IMR-90 (cell line): ENCODE measurements around the gene NUPR1. TPM values are rescaled to one million over a fixed set of nuclear protein-coding genes. Genes with fewer than 3 reads are reported as not detected.

ENCODE experiments used
- ATAC-seq: fragments of 200-7000 bp; cut with Tn5 transposase; 2 replicates; pipeline ENCODE4 v1.9.1; 2020; ENCODE audit warnings: low read depth, mild to moderate bottlenecking, moderate library complexity
- BruUV-seq: library from RNA; stranded (reverse); fragments of 400-500 nt; replicated peaks from 2 replicates; lab custom pipeline; 2021; lab: Mats Ljungman, UMichigan
- CTCF ChIA-PET: fragments of 300-600 bp; formaldehyde crosslinking; extraction: SDS; loops from one replicate; lab custom pipeline; 2021; ENCODE audit warnings: antibody characterized with exemption; lab: Yijun Ruan, JAX
- POLR2A ChIA-PET: fragments of 300-600 bp; sonication (Branson Sonifier 250); formaldehyde crosslinking; loops from one replicate; lab custom pipeline; 2022; ENCODE audit warnings: antibody characterized with exemption; ENCODE audit not compliant: unreplicated experiment; lab: Charles Lee
- DNase-seq: peaks from one replicate; pipeline ENCODE4 v3.0.0; 2013
- H2AFZ ChIP-seq: replicated peaks from 2 replicates; pipeline ENCODE3; 2013; ENCODE audit warnings: low read length, mild to moderate bottlenecking; ENCODE audit not compliant: poor library complexity
- H2AK5ac ChIP-seq: 2 replicates; pipeline ENCODE4 v1.6.1; 2013; ENCODE audit warnings: low read depth, low read length, inconsistent platforms
- H2AK9ac ChIP-seq: replicated peaks from 2 replicates; pipeline ENCODE3; 2013; ENCODE audit warnings: mild to moderate bottlenecking, low read depth, low read length, moderate library complexity; ENCODE audit not compliant: poor library complexity
- H2BK120ac ChIP-seq: 2 replicates; pipeline ENCODE4 v1.6.1; 2013; ENCODE audit warnings: low read depth, low read length, inconsistent platforms
- H2BK15ac ChIP-seq: 3 replicates; pipeline ENCODE4 v1.6.1; 2013; ENCODE audit warnings: low read depth, low read length, inconsistent platforms
- H2BK20ac ChIP-seq: 2 replicates; pipeline ENCODE4 v1.6.1; 2013; ENCODE audit warnings: low read depth, mild to moderate bottlenecking, inconsistent platforms, low read length, moderate library complexity
- H2BK5ac ChIP-seq: 2 replicates; pipeline ENCODE4 v1.6.1; 2013; ENCODE audit warnings: mild to moderate bottlenecking, low read depth, low read length, inconsistent platforms; ENCODE audit not compliant: poor library complexity, severe bottlenecking
- H3K14ac ChIP-seq: replicated peaks from 2 replicates; pipeline ENCODE4 v1.6.1; 2013; ENCODE audit warnings: low read depth, low read length, inconsistent platforms
- H3K18ac ChIP-seq: 2 replicates; pipeline ENCODE4 v1.6.1; 2013; ENCODE audit warnings: low read depth, low read length, control low read depth
- H3K23ac ChIP-seq: 2 replicates; pipeline ENCODE4 v1.6.1; 2013; ENCODE audit warnings: low read depth, low read length, inconsistent platforms
- H3K27ac ChIP-seq: 2 replicates; pipeline ENCODE4 v1.5.1; 2013; ENCODE audit warnings: mild to moderate bottlenecking, control low read depth, low read length; ENCODE audit not compliant: insufficient read depth
- H3K27me3 ChIP-seq: 2 replicates; pipeline ENCODE4 v1.6.1; 2013; ENCODE audit warnings: low read length; ENCODE audit not compliant: control insufficient read depth, insufficient read depth
- H3K36me3 ChIP-seq: 2 replicates; pipeline ENCODE4 v1.6.1; 2013; ENCODE audit warnings: low read length, mixed read lengths; ENCODE audit not compliant: control insufficient read depth, insufficient read depth
- H3K4ac ChIP-seq: 2 replicates; pipeline ENCODE4 v1.6.1; 2013; ENCODE audit warnings: low read depth, low read length, inconsistent platforms
- H3K4me1 ChIP-seq: 2 replicates; pipeline ENCODE4 v1.6.1; 2013; ENCODE audit warnings: low read length, mixed read lengths; ENCODE audit not compliant: control insufficient read depth, insufficient read depth
- H3K4me2 ChIP-seq: 2 replicates; pipeline ENCODE4 v1.6.1; 2013; ENCODE audit warnings: low read depth, mild to moderate bottlenecking, control low read depth, low read length, moderate library complexity
- H3K4me3 ChIP-seq: 2 replicates; pipeline ENCODE4 v1.5.1; 2013; ENCODE audit warnings: low read depth, mild to moderate bottlenecking, control low read depth, low read length, moderate library complexity; ENCODE audit not compliant: insufficient read depth
- H3K56ac ChIP-seq: 2 replicates; pipeline ENCODE4 v1.6.1; 2013; ENCODE audit warnings: low read length, inconsistent platforms; ENCODE audit not compliant: insufficient read depth; ENCODE audit errors: extremely low read depth
- H3K79me1 ChIP-seq, 2 experiments: 2 replicates each; pipeline ENCODE4 v1.6.1; 2013; ENCODE audit warnings: low read length in 2 of 2, inconsistent platforms in 1 of 2, low read depth in 1 of 2
- H3K9ac ChIP-seq: 2 replicates; pipeline ENCODE4 v1.6.1; 2013; ENCODE audit warnings: low read depth, low read length, control low read depth
- H3K9me1 ChIP-seq: 2 replicates; pipeline ENCODE4 v1.6.1; 2013; ENCODE audit warnings: low read length, inconsistent platforms; ENCODE audit not compliant: insufficient read depth
- H3K9me3 ChIP-seq: 2 replicates; pipeline ENCODE4 v1.6.1; 2013; ENCODE audit warnings: low read length; ENCODE audit not compliant: control insufficient read depth, insufficient read depth
- H4K20me1 ChIP-seq: 2 replicates; pipeline ENCODE4 v1.6.1; 2013; ENCODE audit warnings: low read length, inconsistent platforms; ENCODE audit not compliant: insufficient read depth
- H4K5ac ChIP-seq: 2 replicates; pipeline ENCODE4 v1.6.1; 2013; ENCODE audit warnings: mild to moderate bottlenecking, low read depth, low read length, control low read depth
- H4K8ac ChIP-seq, 2 experiments: 2 replicates each; pipeline ENCODE4 v1.6.1; 2013; ENCODE audit warnings: low read depth in 2 of 2, low read length in 2 of 2, control low read depth in 1 of 2, inconsistent platforms in 1 of 2
- H4K91ac ChIP-seq: 2 replicates; pipeline ENCODE4 v1.6.1; 2013; ENCODE audit warnings: low read depth, low read length, inconsistent platforms; ENCODE audit not compliant: insufficient read depth
- CEBPB ChIP-seq: IDR thresholded peaks from 2 replicates; pipeline ENCODE4 v1.6.1; 2012; ENCODE audit warnings: low read depth, low read length, improper control_type of control experiment
- SMC3 ChIP-seq: fragments of 150-350 bp; IDR thresholded peaks from 2 replicates; pipeline ENCODE4 v1.6.1; 2016; ENCODE audit warnings: low read depth, mild to moderate bottlenecking, antibody characterized with exemption, low read length, moderate library complexity
- WGBS, 2 experiments: methylation state at CpG; one replicate each; pipeline versions ENCODE4 v1.1.5 to v1.1.7; 2013; ENCODE audit warnings: missing lambda C conversion rate in 2 of 2; ENCODE audit not compliant: insufficient read length in 1 of 2; ENCODE audit errors: extremely low coverage in 2 of 2; 5-methylcytosine and 5-hydroxymethylcytosine counted together
- dilution Hi-C: fragments of 300-500 bp; cut with HindIII; formaldehyde crosslinking; loops from one replicate; pipeline ENCODE4 v1.14.3; 2018; ENCODE audit warnings: low sequenced_read_pairs; ENCODE audit not compliant: unreplicated experiment
- in situ Hi-C: fragments of 300-500 bp; cut with MboI; formaldehyde crosslinking; loops from 3 replicates; pipeline ENCODE4 v1.14.3; 2019; ENCODE audit warnings: low sequenced_read_pairs, inconsistent platforms, mixed read lengths
- intact Hi-C: fragments of 100-400 bp; cut with micrococcal nuclease; formaldehyde crosslinking; loops from 2 replicates; pipeline ENCODE4 v1.10.0; 2022
- polyA plus RNA-seq, 3 experiments: library from polyadenylated mRNA; depleted of rRNA; stranded (reverse); fragments of >200 nt; gene quantifications; 2 replicates each; pipeline ENCODE4 v1.2.3, GENCODE V29; 2012; ENCODE audit warnings: low replicate concordance in 1 of 3
- total RNA-seq: library from RNA; depleted of rRNA; stranded (reverse); fragments of >200 nt; gene quantifications from 2 replicates; pipeline ENCODE4 v1.2.3, GENCODE V29; 2012
- TF ChIP-seq, protein P1 (sequence below): fragments of 150-350 bp; IDR thresholded peaks from 2 replicates; pipeline ENCODE4 v1.6.1; 2016; ENCODE audit warnings: low read depth, mild to moderate bottlenecking, low read length, moderate library complexity, borderline replicate concordance

The NUPR1 gene
- total and polyA plus RNA-seq, 2 of the 4 experiments (the other 2 are of a cell fraction) = 10.2 to 27.9 TPM

DNA sequence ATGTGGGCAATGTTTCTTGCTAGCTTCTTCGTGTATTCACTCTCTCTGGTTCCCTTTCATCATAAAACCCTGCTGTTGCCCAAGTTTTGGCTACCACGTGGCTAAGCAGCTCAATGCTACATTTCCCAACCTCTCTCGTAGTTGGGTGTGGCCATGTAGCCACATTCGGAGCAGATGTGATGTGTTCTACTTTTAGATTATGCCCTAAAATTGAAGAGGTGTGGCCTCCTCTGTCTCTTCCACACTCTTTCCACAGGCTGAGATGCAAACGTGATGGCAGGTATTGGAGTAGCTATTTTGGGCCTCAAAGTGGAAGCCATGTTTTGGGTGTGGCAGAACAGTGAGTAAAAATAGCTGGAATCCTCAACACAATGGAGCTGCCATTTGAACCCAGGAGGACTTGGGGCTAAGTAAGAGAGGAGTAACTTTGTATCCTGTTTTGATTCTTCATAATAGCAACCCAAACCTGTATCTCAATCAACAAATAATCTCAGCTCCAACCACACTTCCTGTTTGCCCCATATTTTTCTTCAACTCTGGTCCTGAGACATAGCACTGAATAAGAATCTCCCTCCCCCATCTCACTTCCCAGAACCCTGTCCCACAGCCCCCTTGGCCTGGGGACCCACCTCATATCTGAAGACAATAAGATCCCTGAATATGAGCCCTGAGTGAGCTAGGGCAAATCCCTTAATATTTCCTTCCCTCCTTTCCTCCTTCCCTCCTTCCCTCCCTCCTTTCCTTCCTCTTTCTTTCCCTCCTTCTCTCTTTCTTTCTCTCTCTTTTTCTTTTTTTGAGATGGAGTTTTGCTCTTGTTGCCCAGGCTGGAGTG lies 4.0 kb downstream of the NUPR1 start:
- Histone ChIP-seq H2BK15ac (no peak overlapping the region), H2BK20ac (no peak overlapping the region)
- no TSS peak for BruUV-seq

More for the DNA sequence above, 4.0 kb downstream of the NUPR1 start:
- H2AFZ ChIP-seq = no peak overlapping the region
- H2AK5ac ChIP-seq = no peak overlapping the region
- H3K9me1 ChIP-seq = peaks cover 12% of the 10 kb centered on the region; the same call in 1 of the 2 replicates
- in situ Hi-C loops = no loop called here
- peaks cover 9% of the 10 kb centered on the region for H3K4me1 ChIP-seq
- no peaks in the 10 kb centered on the region for H3K27me3 ChIP-seq
- ChIA-PET POLR2A (no interaction called here), CTCF (no interaction called here)
- H3K9ac ChIP-seq = no peak overlapping the region
- 20% methylated on average over 1 of the region's 5 CpGs; no CpG with 5 or more reads in 1 of the 2 experiments for WGBS, 2 experiments
- peaks cover 28% of the 10 kb centered on the region for H3K36me3 ChIP-seq
- H4K20me1 ChIP-seq = no peaks in the 10 kb centered on the region; the same call in 1 of the 2 replicates
- H3K56ac ChIP-seq = no peak overlapping the region
- no peak overlapping the region for H3K23ac ChIP-seq
- no peak overlapping the region for H2BK5ac ChIP-seq
- H4K91ac ChIP-seq = no peak overlapping the region
- no peak overlapping the region for H3K4me3 ChIP-seq
- H3K4me2 ChIP-seq = no peak overlapping the region
- H3K18ac ChIP-seq = no peak overlapping the region
- no peak overlapping the region for H2AK9ac ChIP-seq
- no peak overlapping the region for H2BK120ac ChIP-seq
- no peak overlapping the region for H4K5ac ChIP-seq
- no peaks in the 10 kb centered on the region for H3K9me3 ChIP-seq
- DNase-seq = no peak
- no peak overlapping the region for H4K8ac ChIP-seq
- dilution Hi-C loops = no loop called here
- H3K79me1 ChIP-seq = peaks cover 17 to 26% of the 10 kb centered on the region in 2 experiments
- no peak overlapping the region for H3K27ac ChIP-seq
- H3K14ac ChIP-seq = no peak overlapping the region
- ATAC-seq = no peak
- no peak overlapping the region for H3K4ac ChIP-seq
- TF ChIP-seq, protein P1, sequence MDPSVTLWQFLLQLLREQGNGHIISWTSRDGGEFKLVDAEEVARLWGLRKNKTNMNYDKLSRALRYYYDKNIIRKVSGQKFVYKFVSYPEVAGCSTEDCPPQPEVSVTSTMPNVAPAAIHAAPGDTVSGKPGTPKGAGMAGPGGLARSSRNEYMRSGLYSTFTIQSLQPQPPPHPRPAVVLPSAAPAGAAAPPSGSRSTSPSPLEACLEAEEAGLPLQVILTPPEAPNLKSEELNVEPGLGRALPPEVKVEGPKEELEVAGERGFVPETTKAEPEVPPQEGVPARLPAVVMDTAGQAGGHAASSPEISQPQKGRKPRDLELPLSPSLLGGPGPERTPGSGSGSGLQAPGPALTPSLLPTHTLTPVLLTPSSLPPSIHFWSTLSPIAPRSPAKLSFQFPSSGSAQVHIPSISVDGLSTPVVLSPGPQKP = no peak
- no peak for TF ChIP-seq CEBPB
- TF ChIP-seq SMC3 = no peak
- intact Hi-C loops = loop anchor here (5.0 kb wide), 2 partner anchors 42 to 83 kb away; partner anchors contain the start of genes APOBR and CLN3
